GM20000 (cell line): ENCODE results near the gene SYT3.

Source experiments
- DNase-seq: peaks from one replicate; pipeline ENCODE4 v3.0.0; 2012; ENCODE audit warnings: low spot score
- TF ChIP-seq, protein P1 (sequence below): IDR thresholded peaks from 2 replicates; pipeline ENCODE4 v1.5.1; 2012; ENCODE audit warnings: mild to moderate bottlenecking, control low read depth; ENCODE audit errors: extremely low read depth, missing control alignments

The SYT3 gene, protein sequence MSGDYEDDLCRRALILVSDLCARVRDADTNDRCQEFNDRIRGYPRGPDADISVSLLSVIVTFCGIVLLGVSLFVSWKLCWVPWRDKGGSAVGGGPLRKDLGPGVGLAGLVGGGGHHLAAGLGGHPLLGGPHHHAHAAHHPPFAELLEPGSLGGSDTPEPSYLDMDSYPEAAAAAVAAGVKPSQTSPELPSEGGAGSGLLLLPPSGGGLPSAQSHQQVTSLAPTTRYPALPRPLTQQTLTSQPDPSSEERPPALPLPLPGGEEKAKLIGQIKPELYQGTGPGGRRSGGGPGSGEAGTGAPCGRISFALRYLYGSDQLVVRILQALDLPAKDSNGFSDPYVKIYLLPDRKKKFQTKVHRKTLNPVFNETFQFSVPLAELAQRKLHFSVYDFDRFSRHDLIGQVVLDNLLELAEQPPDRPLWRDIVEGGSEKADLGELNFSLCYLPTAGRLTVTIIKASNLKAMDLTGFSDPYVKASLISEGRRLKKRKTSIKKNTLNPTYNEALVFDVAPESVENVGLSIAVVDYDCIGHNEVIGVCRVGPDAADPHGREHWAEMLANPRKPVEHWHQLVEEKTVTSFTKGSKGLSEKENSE

DNA sequence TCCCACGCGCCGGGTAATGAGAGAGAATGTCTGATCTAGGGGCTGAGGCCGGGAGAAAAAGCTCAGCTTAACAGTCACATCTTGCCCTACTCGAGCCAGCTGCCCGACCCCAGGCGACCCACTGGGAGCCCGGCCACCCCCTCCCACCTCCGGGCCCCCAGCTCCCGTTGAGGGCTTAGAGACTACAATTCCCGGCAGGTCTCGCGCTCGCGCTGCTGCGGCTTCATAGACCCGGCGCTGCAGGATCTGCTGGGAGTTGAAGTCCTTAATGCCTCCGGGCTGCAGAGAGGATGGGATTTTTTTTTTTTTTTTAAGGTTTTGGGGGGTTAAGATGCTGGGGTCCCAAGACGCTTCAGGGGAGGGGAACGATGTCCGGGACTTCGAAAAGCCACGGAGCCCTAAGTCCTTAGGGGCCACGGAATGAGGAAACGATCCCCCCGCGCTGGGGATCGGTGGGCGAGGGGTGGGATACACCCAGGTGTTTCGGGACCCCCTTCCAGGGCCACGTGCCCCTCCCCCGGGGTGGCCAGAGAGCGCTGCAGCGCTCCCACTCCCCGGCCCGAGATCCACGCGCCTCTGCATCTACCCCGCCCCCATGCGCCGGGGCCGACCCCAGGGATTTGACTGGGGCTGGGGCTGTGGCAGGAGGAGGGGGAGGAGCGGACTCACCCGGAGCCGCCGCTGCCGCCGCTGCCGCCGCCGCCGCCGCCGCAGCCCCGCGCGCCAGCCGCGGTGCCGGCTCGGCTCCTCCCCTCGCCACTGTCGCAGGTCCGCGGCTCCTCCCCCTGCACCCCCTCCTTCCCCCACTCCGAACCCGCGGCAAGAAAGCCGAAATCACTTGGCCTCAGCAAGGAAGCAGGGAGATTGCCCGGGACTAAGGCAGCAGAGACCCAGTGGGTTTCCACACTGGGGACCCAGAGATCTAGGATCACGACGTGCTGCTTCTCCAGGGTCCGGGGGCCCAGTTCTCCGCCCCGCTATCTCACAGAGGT lies at the start of gene SYT3:
TSS of gene SYT3 (minus strand) at position 761 of the 992 bp plus-strand sequence. CDS start 2,470 bp downstream, outside the sequence.
- peak; percentile 76 for DNase-seq
- TF ChIP-seq, protein P1, sequence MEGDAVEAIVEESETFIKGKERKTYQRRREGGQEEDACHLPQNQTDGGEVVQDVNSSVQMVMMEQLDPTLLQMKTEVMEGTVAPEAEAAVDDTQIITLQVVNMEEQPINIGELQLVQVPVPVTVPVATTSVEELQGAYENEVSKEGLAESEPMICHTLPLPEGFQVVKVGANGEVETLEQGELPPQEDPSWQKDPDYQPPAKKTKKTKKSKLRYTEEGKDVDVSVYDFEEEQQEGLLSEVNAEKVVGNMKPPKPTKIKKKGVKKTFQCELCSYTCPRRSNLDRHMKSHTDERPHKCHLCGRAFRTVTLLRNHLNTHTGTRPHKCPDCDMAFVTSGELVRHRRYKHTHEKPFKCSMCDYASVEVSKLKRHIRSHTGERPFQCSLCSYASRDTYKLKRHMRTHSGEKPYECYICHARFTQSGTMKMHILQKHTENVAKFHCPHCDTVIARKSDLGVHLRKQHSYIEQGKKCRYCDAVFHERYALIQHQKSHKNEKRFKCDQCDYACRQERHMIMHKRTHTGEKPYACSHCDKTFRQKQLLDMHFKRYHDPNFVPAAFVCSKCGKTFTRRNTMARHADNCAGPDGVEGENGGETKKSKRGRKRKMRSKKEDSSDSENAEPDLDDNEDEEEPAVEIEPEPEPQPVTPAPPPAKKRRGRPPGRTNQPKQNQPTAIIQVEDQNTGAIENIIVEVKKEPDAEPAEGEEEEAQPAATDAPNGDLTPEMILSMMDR: no peak

DNA sequence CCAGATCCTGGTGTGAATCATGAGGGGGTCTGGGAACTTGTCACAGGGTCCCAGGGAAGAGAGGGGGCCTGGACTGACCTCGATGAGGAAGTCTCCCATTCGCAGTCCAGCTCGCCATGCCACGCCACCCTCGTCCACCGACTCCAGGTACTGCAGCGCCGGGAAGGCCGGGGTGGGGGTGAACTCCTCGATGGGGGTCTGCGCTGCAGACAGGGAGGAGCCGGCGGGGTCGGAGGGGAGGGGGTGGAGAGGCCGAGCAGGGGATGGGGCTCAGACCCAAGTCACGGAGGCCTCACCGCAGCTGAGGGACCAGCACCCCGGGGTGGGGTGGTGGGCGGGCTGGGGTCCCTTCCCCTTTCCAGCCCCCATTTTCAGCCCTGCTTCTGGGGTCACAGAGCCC lies 49.1 kb upstream of the SYT3 start:
- no peak for DNase-seq
- TF ChIP-seq, protein P1: no peak

DNA sequence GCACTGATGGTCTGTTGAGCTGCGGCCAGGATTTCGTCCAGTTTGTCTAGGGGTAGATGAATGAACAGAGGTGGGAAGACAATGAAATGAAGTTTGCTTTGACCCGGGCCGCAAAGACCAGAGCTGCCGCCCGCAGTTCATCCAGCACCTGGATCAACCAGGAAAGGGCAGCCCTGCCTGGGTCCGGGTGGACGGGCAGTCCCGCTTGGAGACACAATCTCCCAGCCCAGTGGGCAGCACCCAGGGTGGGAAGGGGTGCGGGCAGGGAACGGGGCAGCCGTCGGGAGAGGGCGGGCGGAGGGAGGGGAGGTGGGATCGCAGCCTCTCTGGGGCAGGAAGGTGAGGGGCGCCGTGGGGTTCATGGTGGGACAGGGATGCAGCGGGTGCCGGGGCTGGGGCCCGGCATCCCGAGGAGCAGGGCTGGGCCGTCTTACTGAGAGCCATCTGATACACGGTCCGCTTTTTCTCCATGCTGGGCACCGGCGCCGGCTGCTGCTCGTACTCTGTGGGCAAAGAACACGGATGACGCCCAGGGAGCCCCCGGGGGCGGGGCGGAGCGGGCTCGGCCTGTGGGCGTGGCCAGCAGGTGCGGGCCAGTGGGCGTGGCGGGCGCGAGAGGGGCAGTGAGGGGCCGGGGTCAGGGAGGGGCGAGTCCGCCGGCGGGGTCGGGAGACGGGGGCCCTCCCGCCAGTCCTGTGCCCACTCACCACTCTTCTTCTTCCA lies 46.8 kb upstream of the SYT3 start:
- TF ChIP-seq, protein P1: no peak

DNA sequence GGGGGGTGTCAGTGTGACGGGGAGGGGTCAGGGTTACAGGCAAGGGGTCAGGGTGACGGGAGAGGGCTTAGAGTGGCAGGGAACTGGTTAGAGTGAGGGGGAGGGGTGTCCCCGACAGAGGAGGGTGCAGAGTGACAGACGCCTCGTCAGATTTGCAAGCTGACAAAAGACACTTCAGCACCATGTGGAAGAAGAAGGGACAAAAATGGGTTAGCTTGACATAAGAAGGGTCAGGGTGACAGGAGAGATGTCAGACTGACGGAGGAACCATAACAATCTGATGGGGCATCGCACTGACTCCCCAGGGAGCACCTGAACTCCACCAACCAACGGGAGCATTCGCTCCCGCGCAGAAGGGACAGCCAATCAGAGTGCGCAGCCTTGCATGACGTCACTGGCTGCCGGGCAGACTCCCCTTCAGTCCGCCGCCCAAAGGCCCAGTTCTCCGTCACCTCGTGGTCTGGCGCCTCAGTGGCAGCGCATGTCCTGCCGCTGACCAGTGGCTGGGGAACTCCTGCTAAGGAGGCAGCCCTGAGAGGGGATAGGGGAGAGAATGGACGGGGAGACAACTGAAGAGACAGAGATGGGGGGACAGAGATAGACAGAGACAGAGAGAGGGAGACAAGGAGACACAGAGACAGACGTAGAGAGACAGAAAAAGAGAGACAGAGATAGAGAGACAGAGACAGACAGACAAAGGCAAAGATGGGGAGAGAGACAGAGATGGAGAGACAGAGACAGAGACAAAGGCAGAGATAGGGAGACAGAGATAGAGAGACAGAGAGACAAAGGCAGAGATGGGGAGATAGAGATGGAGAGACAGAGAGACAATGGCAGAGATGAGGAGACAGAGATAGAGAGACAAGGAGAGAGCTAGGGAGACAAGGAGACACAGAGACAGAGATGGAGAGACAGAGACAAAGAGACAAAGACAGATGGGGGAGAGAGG lies 39.8 kb upstream of the SYT3 start:
- TF ChIP-seq, protein P1: no peak
- DNase-seq: peak; percentile 97

More for the DNA sequence above, 46.8 kb upstream of the SYT3 start:
- no peak for DNase-seq

DNA sequence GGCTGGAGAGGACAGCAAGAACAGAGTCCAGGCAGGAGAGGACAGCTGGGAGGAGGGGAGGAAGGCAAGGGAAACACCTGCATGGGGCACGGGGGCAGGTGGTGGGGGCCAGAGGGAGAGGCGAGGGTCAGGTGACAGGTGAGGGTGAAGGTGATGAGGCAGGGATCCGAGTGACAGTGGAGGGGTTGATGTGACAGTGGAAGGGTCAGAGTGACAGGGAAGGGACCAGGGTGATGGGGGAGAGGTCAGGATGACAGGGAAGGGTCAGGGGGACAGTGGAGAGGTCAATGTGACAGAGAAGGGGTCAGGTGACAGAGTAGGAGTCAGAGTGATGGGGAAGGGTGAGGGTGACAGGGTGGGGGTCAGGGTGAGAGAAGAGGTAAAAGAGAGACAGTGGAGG lies 38.6 kb upstream of the SYT3 start:
- DNase-seq: no peak
- TF ChIP-seq, protein P1: no peak

DNA sequence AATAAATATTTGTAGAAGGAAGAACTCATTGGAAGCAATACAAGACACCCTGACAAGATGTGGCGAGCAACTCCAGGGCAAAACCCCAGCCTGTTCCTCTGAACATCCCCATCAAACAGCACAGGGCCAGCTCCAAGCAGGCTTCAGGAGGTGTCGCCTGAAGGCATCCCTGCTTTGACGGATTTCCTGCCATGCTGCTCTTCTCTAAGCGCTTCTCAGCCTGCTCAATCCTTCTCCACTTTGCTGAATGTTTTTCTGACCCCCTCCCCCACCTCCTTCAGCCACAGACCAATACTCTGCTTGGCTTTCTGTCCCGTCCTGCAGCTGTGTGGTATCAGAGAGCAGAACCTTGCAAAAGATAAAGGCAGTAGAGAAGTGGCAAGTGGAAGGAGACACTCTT lies 38.0 kb upstream of the SYT3 start:
- DNase-seq: no peak
- TF ChIP-seq, protein P1: no peak
